K562 (cell line): Measurements from ENCODE around the gene FOXJ2. TPM values are rescaled to one million over a fixed set of nuclear protein-coding genes. Genes with fewer than 3 reads are reported as not detected.
"Not testable (repeated sequence)": the region's sequence is repeated elsewhere in the genome, so short reads cannot be mapped to it uniquely, and the experiment has no call there.

ENCODE experiments used
- ATAC-seq: fragments of 200-7000 bp; cut with Tn5 transposase; 3 replicates; pipeline ENCODE4 v1.9.1; 2020; ENCODE audit warnings: moderate library complexity
- BruUV-seq: library from RNA; stranded (reverse); fragments of 400-500 nt; replicated peaks from 2 replicates; lab custom pipeline; 2021; lab: Mats Ljungman, UMichigan
- CTCF ChIA-PET: fragments of 300-600 bp; formaldehyde crosslinking; extraction: SDS; loops from one replicate; lab custom pipeline; 2021; ENCODE audit warnings: low intra/inter-chr PET ratio; lab: Yijun Ruan, JAX
- POLR2A ChIA-PET: fragments of 300-600, 350-650 bp; sonication (Branson Sonifier 250); formaldehyde crosslinking; extraction: SDS; loops from one replicate; lab custom pipeline; 2021; ENCODE audit warnings: antibody characterized with exemption, inconsistent platforms; lab: Yijun Ruan, JAX
- DNase-seq, 4 experiments: peaks; one replicate each; pipeline versions ENCODE4 v3.0.0 to v3.0.0-alpha.2; 2011 to 2018; ENCODE audit warnings: low spot score in 3 of 4, mixed read lengths in 3 of 4; ENCODE audit errors: extremely low read depth in 1 of 4
- FAIRE-seq: peaks from 2 replicates; lab custom pipeline; 2011; peaks lifted over from hg19 to GRCh38; lab: Jason Lieb, UNC
- H2AFZ ChIP-seq: 2 replicates; pipeline ENCODE4 v1.6.0; 2011; ENCODE audit warnings: low read depth, low read length, control low read depth, inconsistent platforms
- H3K27ac ChIP-seq: fragments of 200-600 bp; 3 replicates; pipeline ENCODE4 v1.8.0; 2011; ENCODE audit warnings: low read depth, mild to moderate bottlenecking, control low read depth, inconsistent platforms, low read length, moderate library complexity, mixed read lengths; ENCODE audit errors: extremely low read depth
- H3K27me3 ChIP-seq, 2 experiments: fragments of 300-600 bp in 1 of 2; 2 replicates in 1 of 2; 3 replicates in 1 of 2; pipeline versions ENCODE4 v1.6.0 to v1.8.0; 2011; ENCODE audit warnings: inconsistent platforms in 2 of 2, low read length in 2 of 2, mild to moderate bottlenecking in 1 of 2, mixed read lengths in 1 of 2, moderate library complexity in 1 of 2; ENCODE audit not compliant: control insufficient read depth in 2 of 2, insufficient read depth in 2 of 2
- H3K36me3 ChIP-seq: fragments of 300-600 bp; 3 replicates; pipeline ENCODE4 v1.8.0; 2011; ENCODE audit warnings: mild to moderate bottlenecking, low read length, inconsistent platforms; ENCODE audit not compliant: control insufficient read depth, insufficient read depth
- H3K4me1 ChIP-seq, 2 experiments: fragments of 200-600 bp in 1 of 2; replicated peaks in 1 of 2; 2 replicates in 1 of 2; 3 replicates in 1 of 2; pipeline versions ENCODE4 v1.5.1 to v1.8.0; 2011; ENCODE audit warnings: inconsistent platforms in 2 of 2, low read length in 2 of 2, mild to moderate bottlenecking in 1 of 2, mixed read lengths in 1 of 2, moderate library complexity in 1 of 2; ENCODE audit not compliant: control insufficient read depth in 2 of 2, insufficient read depth in 2 of 2
- H3K4me2 ChIP-seq: 2 replicates; pipeline ENCODE4 v1.6.1; 2011; ENCODE audit warnings: low read length, control low read depth, inconsistent platforms, mixed read lengths; ENCODE audit not compliant: insufficient read depth
- H3K4me3 ChIP-seq: fragments of 200-600 bp; sonication (generic), shearing (Covaris generic); 2 replicates; pipeline ENCODE4 v1.5.1; 2016; ENCODE audit warnings: control low read depth, inconsistent platforms
- H3K79me2 ChIP-seq: fragments of 200-600 bp; 3 replicates; pipeline ENCODE4 v1.8.0; 2011; ENCODE audit warnings: low read length, inconsistent platforms; ENCODE audit not compliant: control insufficient read depth, insufficient read depth
- H3K9ac ChIP-seq, 2 experiments: 2 replicates each; pipeline versions ENCODE4 v1.6.0 to v1.6.1; 2011; ENCODE audit warnings: low read depth in 2 of 2, low read length in 2 of 2, control low read depth in 1 of 2, inconsistent platforms in 1 of 2, mild to moderate bottlenecking in 1 of 2, mixed read lengths in 1 of 2; ENCODE audit not compliant: insufficient read depth in 1 of 2
- H3K9me1 ChIP-seq: one replicate; pipeline ENCODE4 v1.6.0; 2011; ENCODE audit warnings: inconsistent platforms, mild to moderate bottlenecking, low read length, moderate library complexity; ENCODE audit not compliant: control insufficient read depth, insufficient read depth
- H3K9me3 ChIP-seq: replicated peaks from 2 replicates; pipeline ENCODE4 v1.5.1; 2011; ENCODE audit warnings: low read depth, low read length, inconsistent platforms; ENCODE audit not compliant: control insufficient read depth, insufficient read depth
- H4K20me1 ChIP-seq: replicated peaks from 2 replicates; pipeline ENCODE4 v1.6.1; 2011; ENCODE audit warnings: low read length, inconsistent platforms, mixed read lengths; ENCODE audit not compliant: control insufficient read depth, insufficient read depth
- MAFF ChIP-seq: IDR thresholded peaks from 2 replicates; pipeline ENCODE4 v1.6.1; 2012; ENCODE audit warnings: low read length, improper control_type of control experiment
- MNT ChIP-seq, 2 experiments: fragments of 450-650 bp; conservative IDR thresholded peaks; 2 replicates each; pipeline ENCODE4 v1.6.1; 2017; ENCODE audit warnings: mild to moderate bottlenecking in 2 of 2, moderate library complexity in 2 of 2
- NFATC3 ChIP-seq: fragments of 450-650 bp; IDR thresholded peaks from 2 replicates; pipeline ENCODE4 v1.6.1; 2017; ENCODE audit warnings: mild to moderate bottlenecking
- POLR2B ChIP-seq: fragments of 450-650 bp; IDR thresholded peaks from 2 replicates; pipeline ENCODE4 v1.6.1; 2018; ENCODE audit warnings: low read depth; ENCODE audit not compliant: partially characterized antibody
- RHOXF2B ChIP-seq: fragments of 250-450 bp; sonication (Bioruptor Pico); conservative IDR thresholded peaks from 2 replicates; pipeline ENCODE4 v1.5.1; 2021
- SUPT5H ChIP-seq: fragments of 450-650 bp; IDR thresholded peaks from 2 replicates; pipeline ENCODE4 v1.6.1; 2016
- XRCC4 ChIP-seq: IDR thresholded peaks from one replicate; pipeline ENCODE4 v1.6.1; 2011; ENCODE audit not compliant: insufficient read depth, insufficient read length; ENCODE audit errors: extremely low read depth
- ZNF589 ChIP-seq: fragments of 200-800 bp; sonication (Bioruptor generic); IDR thresholded peaks from 2 replicates; pipeline ENCODE4 v1.6.1; 2016; ENCODE audit warnings: low read depth, missing genetic modification characterization, missing compliant biosample characterization
- WGBS: fragments of 100-300 bp; shearing (Covaris generic); methylation state at CpG from one replicate; pipeline ENCODE4 v1.1.6; 2016; ENCODE audit warnings: low coverage, mixed read lengths; ENCODE audit not compliant: insufficient coverage; ENCODE audit errors: missing lambda C conversion rate; 5-methylcytosine and 5-hydroxymethylcytosine counted together
- in situ Hi-C: fragments of 300-500 bp; cut with MboI; formaldehyde crosslinking; loops from 4 replicates; pipeline ENCODE4 v1.15.0; 2018; ENCODE audit warnings: inconsistent platforms, mixed read lengths
- intact Hi-C: fragments of 100-400 bp; cut with micrococcal nuclease; formaldehyde crosslinking; loops from 2 replicates; pipeline ENCODE4 v1.14.2; 2022
- polyA plus RNA-seq, 8 experiments: library from polyadenylated mRNA; depleted of rRNA in 4 of 8; stranded (reverse) in 5 of 8; unstranded in 3 of 8; fragments of >200 nt; fragmentation: Nextera tagmentation in 2 of 8; fragmentation: Illumina TruSeq in 1 of 8; extraction: Ambion mirVana in 2 of 8; extraction: Trizol in 1 of 8; gene quantifications; 2 replicates each; pipeline versions ENCODE4 v1.2.1 to v1.2.3, GENCODE V29; 2011 to 2014; ENCODE audit warnings: inconsistent platforms in 1 of 8, missing spikeins in 1 of 8
- total RNA-seq, 7 experiments: library from RNA; depleted of rRNA in 6 of 7; stranded (reverse); fragments of >200 nt in 6 of 7; fragmentation: Illumina TruSeq in 2 of 7; extraction: Trizol in 2 of 7; gene quantifications; 2 replicates each; pipeline versions ENCODE4 v1.2.1 to v1.2.3, GENCODE V29; 2011 to 2021; ENCODE audit warnings: low replicate concordance in 1 of 7

Gene FOXJ2
- total and polyA plus RNA-seq, 9 of the 15 experiments (the other 6 are each of a cell fraction or from before 2014, with no cell fraction given) = 1.0 to 7.5 (median 2.4) TPM

GRCh38 chr12:8082808-8083100 lies 50.2 kb downstream of the FOXJ2 start (continued):
- TF ChIP-seq ZNF589 (CRISPR knock-in tag) = no peak
- no peak for TF ChIP-seq SUPT5H
- TF ChIP-seq RHOXF2B (CRISPR knock-in tag) = no peak
- TF ChIP-seq POLR2B = no peak
- TF ChIP-seq NFATC3 = no peak
- no peak for TF ChIP-seq XRCC4
- TF ChIP-seq MAFF = no peak

GRCh38 chr12:8084351-8084750 lies 51.8 kb downstream of the FOXJ2 start:
- POLR2A ChIA-PET, DNase-seq, H3K4me3 ChIP-seq, H3K27me3 ChIP-seq, H3K27ac ChIP-seq, H3K4me2 ChIP-seq, H3K9ac ChIP-seq, BruUV-seq, H2AFZ ChIP-seq, H3K9me3 ChIP-seq, FAIRE-seq, H4K20me1 ChIP-seq, CTCF ChIA-PET, H3K9me1 ChIP-seq, ATAC-seq: not testable (repeated sequence)
- Histone ChIP-seq H3K79me2 (peaks cover 78% of the 10 kb centered on the region), H3K36me3 (peaks cover 27% of the 10 kb centered on the region; the same call in 2 of the 3 replicates), H3K4me1 (peaks cover 12 to 14% of the 10 kb centered on the region in 2 experiments; a peak in 4 of 5 replicates)
- intact Hi-C loops = loop anchor here (5.0 to 10.0 kb wide), 2 partner anchors 52 to 150 kb away; partner anchors contain the start of genes FOXJ2 and SLC2A3
- 0 out of 4 replicates have a peak, but pooled peaks of 1 of the 2 experiments have one; percentile 21 for TF ChIP-seq MNT (conservative IDR thresholded peaks at IDR 0.05)
- in situ Hi-C loops = loop anchor here (5.0 kb wide), 1 partner anchor 37 kb away; no protein-coding TSS in a partner anchor
- 0% methylated on average over 1 of the region's 3 CpGs for WGBS
